Fibroblast of lung (primary cell): Measurements from ENCODE around the gene NIPAL4.

Experiments
- EZH2 ChIP-seq: IDR thresholded peaks from 2 replicates; pipeline ENCODE4 v1.5.1; 2012; ENCODE audit warnings: low read length, control low read depth, mild to moderate bottlenecking; ENCODE audit errors: missing control alignments
- TF ChIP-seq, protein P1 (sequence below), 2 donors: IDR thresholded peaks in 1 of 2; conservative IDR thresholded peaks in 1 of 2; 1 replicate in 1 of 2; 2 replicates in 1 of 2; pipeline ENCODE4 v1.5.1; 2011 to 2012; ENCODE audit warnings: low read length in 2 of 2, control low read depth in 1 of 2, inconsistent platforms in 1 of 2, low read depth in 1 of 2, mild to moderate bottlenecking in 1 of 2

DNA sequence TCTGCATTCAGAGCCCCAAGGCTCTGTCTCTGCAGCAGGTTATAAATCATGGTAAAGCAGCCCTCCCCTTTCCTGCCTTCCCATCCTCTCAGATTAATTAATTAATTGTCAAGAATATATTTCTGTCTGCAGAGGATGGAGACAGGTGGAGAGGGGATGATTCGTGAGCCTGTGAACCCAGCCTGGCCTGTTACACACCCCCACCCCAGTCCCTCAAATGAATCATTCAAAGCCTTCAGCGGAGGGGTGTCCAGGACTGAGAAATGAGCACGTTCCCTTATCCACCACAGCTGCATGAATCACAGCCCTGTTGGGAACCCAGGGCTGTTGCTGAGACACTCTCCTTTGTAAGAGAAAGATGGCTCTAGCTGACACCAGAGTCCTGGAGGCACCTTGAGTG is 56.0 kb downstream of the NIPAL4 start:
- TF ChIP-seq, protein P1, sequence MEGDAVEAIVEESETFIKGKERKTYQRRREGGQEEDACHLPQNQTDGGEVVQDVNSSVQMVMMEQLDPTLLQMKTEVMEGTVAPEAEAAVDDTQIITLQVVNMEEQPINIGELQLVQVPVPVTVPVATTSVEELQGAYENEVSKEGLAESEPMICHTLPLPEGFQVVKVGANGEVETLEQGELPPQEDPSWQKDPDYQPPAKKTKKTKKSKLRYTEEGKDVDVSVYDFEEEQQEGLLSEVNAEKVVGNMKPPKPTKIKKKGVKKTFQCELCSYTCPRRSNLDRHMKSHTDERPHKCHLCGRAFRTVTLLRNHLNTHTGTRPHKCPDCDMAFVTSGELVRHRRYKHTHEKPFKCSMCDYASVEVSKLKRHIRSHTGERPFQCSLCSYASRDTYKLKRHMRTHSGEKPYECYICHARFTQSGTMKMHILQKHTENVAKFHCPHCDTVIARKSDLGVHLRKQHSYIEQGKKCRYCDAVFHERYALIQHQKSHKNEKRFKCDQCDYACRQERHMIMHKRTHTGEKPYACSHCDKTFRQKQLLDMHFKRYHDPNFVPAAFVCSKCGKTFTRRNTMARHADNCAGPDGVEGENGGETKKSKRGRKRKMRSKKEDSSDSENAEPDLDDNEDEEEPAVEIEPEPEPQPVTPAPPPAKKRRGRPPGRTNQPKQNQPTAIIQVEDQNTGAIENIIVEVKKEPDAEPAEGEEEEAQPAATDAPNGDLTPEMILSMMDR (conservative IDR thresholded peaks at IDR 0.05 in 1 of 2, IDR thresholded peaks at IDR 0.05 in 1 of 2; ENCODE audit: low read depth in 1 of 2, low read length in 2 of 2), result no peak
- no peak for TF ChIP-seq EZH2
